Calu3 (cell line): ENCODE data around the gene QPRT. TPM values are rescaled to one million over a fixed set of nuclear protein-coding genes. Genes with fewer than 3 reads are reported as not detected.
"Not testable (repeated sequence)": the region's sequence is repeated elsewhere in the genome, so short reads cannot be mapped to it uniquely, and the experiment has no call there.

Experiments
- BruUV-seq: library from RNA; stranded (reverse); fragments of 400-500 nt; replicated peaks from 2 replicates; lab custom pipeline; 2021; lab: Mats Ljungman, UMichigan
- CTCF ChIA-PET: fragments of 300-600 bp; sonication (Branson Sonifier 250); formaldehyde crosslinking; loops from one replicate; lab custom pipeline; 2022; ENCODE audit warnings: antibody characterized with exemption; lab: Charles Lee
- DNase-seq: peaks from one replicate; pipeline ENCODE4 v3.0.0; 2022
- H3K27ac Mint-ChIP-seq: one replicate; pipeline ENCODE4 v1.8.0; 2022; ENCODE audit warnings: mixed read lengths; ENCODE audit not compliant: unreplicated experiment
- H3K27me3 Mint-ChIP-seq: one replicate; pipeline ENCODE4 v1.8.0; 2022; ENCODE audit warnings: mixed read lengths; ENCODE audit not compliant: unreplicated experiment
- H3K36me3 Mint-ChIP-seq: one replicate; pipeline ENCODE4 v1.8.0; 2022; ENCODE audit warnings: mild to moderate bottlenecking, moderate library complexity, mixed read lengths; ENCODE audit not compliant: insufficient read depth, unreplicated experiment
- H3K4me1 Mint-ChIP-seq: one replicate; pipeline ENCODE4 v1.8.0; 2022; ENCODE audit warnings: mild to moderate bottlenecking, low read depth, mixed read lengths; ENCODE audit not compliant: unreplicated experiment
- H3K4me3 Mint-ChIP-seq: one replicate; pipeline ENCODE4 v1.8.0; 2022; ENCODE audit warnings: mild to moderate bottlenecking, low read depth, moderate library complexity, mixed read lengths; ENCODE audit not compliant: unreplicated experiment
- H3K9me3 Mint-ChIP-seq: one replicate; pipeline ENCODE4 v1.8.0; 2022; ENCODE audit warnings: low read depth, mixed read lengths; ENCODE audit not compliant: unreplicated experiment
- CTCF ChIP-seq: fragments of 200-600 bp; IDR thresholded peaks from one replicate; pipeline ENCODE4 v1.8.0; 2022; ENCODE audit warnings: antibody characterized with exemption; ENCODE audit not compliant: unreplicated experiment
- intact Hi-C: fragments of 100-400 bp; cut with micrococcal nuclease; formaldehyde crosslinking; loops from one replicate; pipeline ENCODE4 v1.10.0; 2022; ENCODE audit not compliant: unreplicated experiment
- total RNA-seq: library from RNA; stranded (reverse); gene quantifications from 2 replicates; pipeline ENCODE4 v1.2.3, GENCODE V29; 2022

QPRT gene
- total RNA-seq, 1 experiment from 2014 or later: 4.6 TPM

DNA sequence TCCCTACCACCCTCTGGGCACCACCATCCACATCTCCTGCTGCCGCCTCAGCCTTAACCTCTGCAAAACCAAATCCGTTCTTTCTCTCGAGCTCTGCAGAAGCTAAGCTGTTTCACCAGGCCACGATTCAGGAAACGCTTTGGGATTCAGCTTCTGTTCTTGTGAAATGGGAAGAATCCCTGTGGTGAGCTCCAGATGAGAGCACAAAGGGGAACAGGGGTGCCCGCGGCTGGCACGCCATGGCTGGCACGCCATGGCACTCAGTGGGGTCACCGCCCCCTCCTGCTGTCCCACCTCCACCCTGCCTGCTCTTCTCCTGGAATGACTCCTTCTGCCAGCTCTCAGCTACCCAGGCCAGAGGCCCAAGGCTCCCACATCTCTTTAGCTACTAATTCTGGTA, 5.7 kb downstream of the QPRT start:
- BruUV-seq: no TSS peak
- CTCF ChIA-PET: no interaction called here
- intact Hi-C loops: no loop called here

DNA sequence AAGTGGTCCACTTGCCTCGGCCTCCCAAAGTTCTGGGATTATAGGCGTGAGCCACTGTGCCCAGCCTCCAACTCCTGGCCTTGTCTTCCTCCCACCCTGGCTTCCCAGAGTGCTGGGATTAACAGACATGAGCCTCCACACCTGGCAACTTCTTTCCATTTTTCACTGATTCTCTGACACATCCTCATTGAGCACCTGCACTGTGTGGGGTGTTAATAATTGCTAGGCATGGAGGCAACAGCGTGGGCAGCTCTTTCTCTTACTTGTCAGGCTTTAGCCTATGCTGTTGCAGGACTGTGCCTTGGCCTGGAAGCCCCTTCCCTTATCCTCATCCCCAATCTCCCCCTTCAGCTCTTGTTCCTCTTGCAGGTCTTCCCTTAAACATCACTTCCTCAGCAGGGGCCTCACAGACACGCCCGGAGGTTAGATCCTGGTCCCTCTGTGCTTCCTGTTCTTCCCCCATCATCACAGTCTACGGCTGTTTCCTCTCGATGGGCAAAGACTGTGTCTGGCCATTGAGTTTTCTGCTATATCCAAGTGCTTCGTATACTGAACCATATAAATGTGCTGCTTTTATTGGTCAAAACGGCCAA, 7.9 kb downstream of the QPRT start:
- Mint-ChIP-seq H3K36me3 (peaks cover 4% of the 10 kb centered on the region), H3K4me1 (peaks cover 9% of the 10 kb centered on the region), H3K9me3 (no peaks in the 10 kb centered on the region), H3K4me3 (no peak overlapping the region), H3K27ac (no peak overlapping the region), H3K27me3 (no peaks in the 10 kb centered on the region)
- CTCF ChIA-PET: interaction anchor here (0.6 kb wide), 1 partner anchor 163 kb away, joined by 4 read pairs; no protein-coding TSS in a partner anchor
- no peak for DNase-seq
- no TSS peak for BruUV-seq
- TF ChIP-seq CTCF: no peak
- intact Hi-C loops: no loop called here

More for the DNA sequence above, 5.7 kb downstream of the QPRT start:
- DNase-seq: no peak
- Mint-ChIP-seq H3K4me1 (peaks cover 9% of the 10 kb centered on the region), H3K36me3 (peaks cover 4% of the 10 kb centered on the region), H3K27me3 (no peaks in the 10 kb centered on the region), H3K4me3 (no peak overlapping the region), H3K27ac (no peak overlapping the region), H3K9me3 (no peaks in the 10 kb centered on the region)
- TF ChIP-seq CTCF: no peak

GRCh38 chr16:29687755-29688154, 8.8 kb downstream of the QPRT start:
- Mint-ChIP-seq H3K4me3 (no peak overlapping the region), H3K36me3 (peaks cover 4% of the 10 kb centered on the region), H3K4me1 (peaks cover 9% of the 10 kb centered on the region), H3K27me3 (no peaks in the 10 kb centered on the region), H3K27ac (no peak overlapping the region), H3K9me3 (no peaks in the 10 kb centered on the region)
- CTCF ChIA-PET: no interaction called here
- intact Hi-C loops: no loop called here
- TF ChIP-seq CTCF: no peak
- BruUV-seq: no TSS peak
- DNase-seq: no peak

DNA sequence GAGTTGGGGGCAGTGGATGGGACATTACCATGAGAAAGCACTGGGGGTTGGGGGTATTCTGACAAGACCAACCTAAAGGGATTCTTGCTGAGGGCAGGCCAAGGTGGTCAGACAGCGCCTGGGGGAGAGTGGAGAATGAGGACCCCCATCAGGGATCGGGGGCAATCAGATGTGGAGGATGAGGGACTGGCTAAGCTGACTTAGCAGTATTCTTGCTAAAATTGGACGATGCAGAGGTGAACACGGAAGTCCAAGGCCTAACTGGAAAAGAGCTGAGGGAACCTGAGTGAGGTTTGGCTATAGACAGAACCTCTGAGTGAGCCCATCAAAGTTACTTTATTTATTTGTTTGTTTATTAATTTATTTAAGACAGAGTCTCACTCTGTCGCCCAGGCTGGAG, 9.2 kb downstream of the QPRT start:
- H3K27me3 Mint-ChIP-seq: no peaks in the 10 kb centered on the region
- H3K36me3 Mint-ChIP-seq: peaks cover 4% of the 10 kb centered on the region
- CTCF ChIA-PET: no interaction called here
- no peaks in the 10 kb centered on the region for H3K9me3 Mint-ChIP-seq
- no peak overlapping the region for H3K27ac Mint-ChIP-seq
- intact Hi-C loops: no loop called here
- DNase-seq: no peak
- peaks cover 9% of the 10 kb centered on the region for H3K4me1 Mint-ChIP-seq
- BruUV-seq: no TSS peak
- H3K4me3 Mint-ChIP-seq: no peak overlapping the region
- no peak for TF ChIP-seq CTCF

- H3K4me1 Mint-ChIP-seq, CTCF ChIA-PET, H3K27me3 Mint-ChIP-seq, BruUV-seq, DNase-seq, H3K36me3 Mint-ChIP-seq, H3K4me3 Mint-ChIP-seq, H3K9me3 Mint-ChIP-seq, intact Hi-C loops, H3K27ac Mint-ChIP-seq: not testable (repeated sequence)
Measured at GRCh38 chr16:29689490-29690351, 10.7 kb downstream of the QPRT start.

GRCh38 chr16:29692606-29693005, 13.6 kb downstream of the QPRT start:
- intact Hi-C loops, H3K36me3 Mint-ChIP-seq, H3K27me3 Mint-ChIP-seq: not testable (repeated sequence)

More at GRCh38 chr16:29692606-29693005, 13.6 kb downstream of the QPRT start:
- H3K4me3 Mint-ChIP-seq, BruUV-seq, CTCF ChIA-PET, H3K27ac Mint-ChIP-seq, H3K9me3 Mint-ChIP-seq, H3K4me1 Mint-ChIP-seq, DNase-seq: not testable (repeated sequence)
